K562 (cell line): Measurements from ENCODE around the gene SART1. TPM values are rescaled to one million over a fixed set of nuclear protein-coding genes. Genes with fewer than 3 reads are reported as not detected.
A peak's percentile ranks its signal among the peaks of the same experiment; 100 is the strongest.

Source experiments
- BDP1 ChIP-seq: IDR thresholded peaks from 3 replicates; pipeline ENCODE4 v1.6.1; 2011; ENCODE audit not compliant: insufficient read length, insufficient read depth
- CEBPB ChIP-seq: fragments of 450-650 bp; IDR thresholded peaks from 2 replicates; pipeline ENCODE4 v1.6.1; 2016; ENCODE audit warnings: missing genetic modification characterization, missing compliant biosample characterization
- CREM ChIP-seq: IDR thresholded peaks from 2 replicates; pipeline ENCODE4 v1.6.1; 2014; ENCODE audit warnings: antibody characterized with exemption, low read depth
- CTBP1 ChIP-seq: fragments of 450-650 bp; IDR thresholded peaks from 2 replicates; pipeline ENCODE4 v1.6.1; 2016; ENCODE audit warnings: borderline replicate concordance
- DDX20 ChIP-seq: fragments of 450-650 bp; IDR thresholded peaks from 2 replicates; pipeline ENCODE4 v1.6.1; 2016; ENCODE audit warnings: missing genetic modification characterization, low read depth, mild to moderate bottlenecking, missing compliant biosample characterization, moderate library complexity
- E2F3 ChIP-seq: fragments of 250-450 bp; sonication (Bioruptor Pico); IDR thresholded peaks from 2 replicates; pipeline ENCODE4 v1.4.0; 2020; ENCODE audit warnings: mild to moderate bottlenecking
- EHMT2 ChIP-seq: fragments of 450-650 bp; IDR thresholded peaks from 2 replicates; pipeline ENCODE4 v1.6.1; 2018; ENCODE audit warnings: antibody characterized with exemption
- GATAD2A ChIP-seq: fragments of 450-650 bp; IDR thresholded peaks from 2 replicates; pipeline ENCODE4 v1.6.1; 2017
- GTF2E2 ChIP-seq: fragments of 200-800 bp; sonication (Bioruptor generic); IDR thresholded peaks from 2 replicates; pipeline ENCODE4 v1.6.1; 2016; ENCODE audit warnings: missing genetic modification characterization, missing compliant biosample characterization
- ILF3 ChIP-seq: fragments of 450-650 bp; IDR thresholded peaks from 2 replicates; pipeline ENCODE4 v1.6.1; 2018; ENCODE audit warnings: antibody characterized with exemption, mild to moderate bottlenecking, moderate library complexity, borderline replicate concordance
- KLF13 ChIP-seq: fragments of 450-650 bp; IDR thresholded peaks from 2 replicates; pipeline ENCODE4 v1.6.1; 2016; ENCODE audit warnings: missing genetic modification characterization, low read depth, mild to moderate bottlenecking, missing compliant biosample characterization, moderate library complexity, borderline replicate concordance
- MAFK ChIP-seq: IDR thresholded peaks from 2 replicates; pipeline ENCODE4 v1.6.1; 2011; ENCODE audit warnings: low read length, improper control_type of control experiment
- PPARD ChIP-seq: fragments of 250-450 bp; sonication (Bioruptor Pico); IDR thresholded peaks from 2 replicates; pipeline ENCODE4 v1.8.0; 2022; ENCODE audit warnings: inconsistent platforms, mild to moderate bottlenecking, moderate library complexity
- RBFOX2 ChIP-seq: fragments of 200-400 bp; formaldehyde crosslinking; IDR thresholded peaks from 2 replicates; pipeline ENCODE4 v1.6.1; 2017; ENCODE audit warnings: low read depth, mild to moderate bottlenecking, low read length, moderate library complexity
- RBM14 ChIP-seq: fragments of 200-400 bp; formaldehyde crosslinking; IDR thresholded peaks from 2 replicates; pipeline ENCODE4 v1.6.1; 2018; ENCODE audit warnings: low read depth, mild to moderate bottlenecking, low read length, moderate library complexity, borderline replicate concordance; ENCODE audit not compliant: insufficient read depth
- SLC30A9 ChIP-seq: fragments of 250-450 bp; sonication (Bioruptor Pico); IDR thresholded peaks from 2 replicates; pipeline ENCODE4 v1.8.0; 2022; ENCODE audit warnings: mild to moderate bottlenecking, moderate library complexity
- SP1 ChIP-seq: sonication (generic); formaldehyde crosslinking; IDR thresholded peaks from 2 replicates; pipeline ENCODE4 v1.8.1; 2022; ENCODE audit warnings: mild to moderate bottlenecking, missing genetic modification reagents
- TARDBP ChIP-seq: fragments of 450-650 bp; IDR thresholded peaks from 2 replicates; pipeline ENCODE4 v1.6.1; 2016
- TCF7 ChIP-seq: sonication (generic); IDR thresholded peaks from 2 replicates; pipeline ENCODE4 v1.6.1; 2016; ENCODE audit warnings: antibody characterized with exemption, borderline replicate concordance
- ZBTB43 ChIP-seq: sonication (generic); formaldehyde crosslinking; IDR thresholded peaks from 2 replicates; pipeline ENCODE4 v1.8.0; 2023; ENCODE audit warnings: mild to moderate bottlenecking, missing genetic modification reagents
- ZFP30 ChIP-seq: fragments of 250-450 bp; sonication (Bioruptor Pico); IDR thresholded peaks from 2 replicates; pipeline ENCODE4 v1.8.0; 2022; ENCODE audit warnings: moderate library complexity, mild to moderate bottlenecking, inconsistent platforms, borderline replicate concordance
- ZFX ChIP-seq: sonication (generic); formaldehyde crosslinking; IDR thresholded peaks from 2 replicates; pipeline ENCODE4 v1.8.0; 2022; ENCODE audit warnings: mild to moderate bottlenecking, missing genetic modification reagents, moderate library complexity
- ZNF12 ChIP-seq: sonication (generic); formaldehyde crosslinking; IDR thresholded peaks from 2 replicates; pipeline ENCODE4 v1.4.0; 2020; ENCODE audit warnings: mild to moderate bottlenecking, missing genetic modification reagents
- ZSCAN29 ChIP-seq: fragments of 450-650 bp; IDR thresholded peaks from 2 replicates; pipeline ENCODE4 v1.6.1; 2017
- polyA plus RNA-seq, 8 experiments: library from polyadenylated mRNA; depleted of rRNA in 4 of 8; stranded (reverse) in 5 of 8; unstranded in 3 of 8; fragments of >200 nt; fragmentation: Nextera tagmentation in 2 of 8; fragmentation: Illumina TruSeq in 1 of 8; extraction: Ambion mirVana in 2 of 8; extraction: Trizol in 1 of 8; gene quantifications; 2 replicates each; pipeline versions ENCODE4 v1.2.1 to v1.2.3, GENCODE V29; 2011 to 2014; ENCODE audit warnings: inconsistent platforms in 1 of 8, missing spikeins in 1 of 8
- total RNA-seq, 7 experiments: library from RNA; depleted of rRNA in 6 of 7; stranded (reverse); fragments of >200 nt in 6 of 7; fragmentation: Illumina TruSeq in 2 of 7; extraction: Trizol in 2 of 7; gene quantifications; 2 replicates each; pipeline versions ENCODE4 v1.2.1 to v1.2.3, GENCODE V29; 2011 to 2021; ENCODE audit warnings: low replicate concordance in 1 of 7
- TF ChIP-seq, protein P1 (sequence below): fragments of 450-650 bp; IDR thresholded peaks from 2 replicates; pipeline ENCODE4 v1.6.1; 2016; ENCODE audit warnings: mild to moderate bottlenecking
- TF ChIP-seq, protein P2 (sequence below), 2 experiments: fragments of 200-800 bp in 1 of 2; sonication (Bioruptor generic) in 1 of 2; sonication (generic) in 1 of 2; formaldehyde crosslinking in 1 of 2; IDR thresholded peaks in 1 of 2; conservative IDR thresholded peaks in 1 of 2; 2 replicates each; pipeline versions ENCODE4 v1.5.0 to v1.6.1; 2016 to 2020; ENCODE audit warnings: missing compliant biosample characterization in 1 of 2, missing genetic modification characterization in 1 of 2, missing genetic modification reagents in 1 of 2

Gene SART1
- total and polyA plus RNA-seq, 9 of the 15 experiments (the other 6 are each of a cell fraction or from before 2014, with no cell fraction given), result 4.8 to 84.1 (median 31.7) TPM

DNA sequence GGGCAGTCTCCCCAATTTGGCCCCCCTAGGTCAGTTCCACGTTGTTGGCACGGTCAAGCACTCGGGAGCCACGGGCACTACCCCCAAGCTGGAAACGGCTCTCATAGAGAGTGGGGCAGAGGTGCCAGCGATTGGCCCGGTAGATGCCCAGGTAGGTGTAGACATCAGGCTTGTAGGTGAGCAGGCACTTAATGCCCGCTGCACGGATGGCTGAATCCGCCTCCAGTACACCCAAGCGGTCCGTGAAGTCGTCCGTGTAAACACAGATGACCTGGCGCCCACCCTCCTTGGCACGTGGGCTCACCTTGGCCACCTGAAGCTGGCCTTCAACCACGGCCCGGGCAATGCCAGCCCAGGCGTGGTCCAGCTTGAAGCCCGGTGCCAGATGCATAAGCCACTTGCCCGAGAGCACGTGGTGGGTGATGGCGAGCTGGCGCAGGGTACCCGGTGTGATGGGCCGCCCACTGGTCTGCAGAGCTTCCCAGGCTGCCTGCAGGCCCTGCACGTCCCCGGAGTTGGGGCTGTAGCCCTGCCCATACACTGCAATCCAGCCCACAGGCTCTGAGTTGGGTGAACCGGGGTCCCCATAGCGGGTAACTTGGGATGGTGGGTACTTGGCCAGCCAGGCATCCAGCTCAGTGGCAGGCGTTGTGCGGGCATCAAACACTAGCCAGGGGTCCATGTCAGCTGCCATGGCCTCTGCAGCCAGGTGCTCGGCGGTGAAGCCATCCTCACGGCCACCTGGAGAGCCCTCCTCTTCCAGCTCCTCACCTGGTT, 43.9 kb upstream of the SART1 start (continued):
- no peak for TF ChIP-seq BDP1
- no peak for TF ChIP-seq CREM
- TF ChIP-seq ZFP30, result no peak
- TF ChIP-seq TCF7, result no peak
- TF ChIP-seq ZNF12, result no peak
- TF ChIP-seq, protein P1, sequence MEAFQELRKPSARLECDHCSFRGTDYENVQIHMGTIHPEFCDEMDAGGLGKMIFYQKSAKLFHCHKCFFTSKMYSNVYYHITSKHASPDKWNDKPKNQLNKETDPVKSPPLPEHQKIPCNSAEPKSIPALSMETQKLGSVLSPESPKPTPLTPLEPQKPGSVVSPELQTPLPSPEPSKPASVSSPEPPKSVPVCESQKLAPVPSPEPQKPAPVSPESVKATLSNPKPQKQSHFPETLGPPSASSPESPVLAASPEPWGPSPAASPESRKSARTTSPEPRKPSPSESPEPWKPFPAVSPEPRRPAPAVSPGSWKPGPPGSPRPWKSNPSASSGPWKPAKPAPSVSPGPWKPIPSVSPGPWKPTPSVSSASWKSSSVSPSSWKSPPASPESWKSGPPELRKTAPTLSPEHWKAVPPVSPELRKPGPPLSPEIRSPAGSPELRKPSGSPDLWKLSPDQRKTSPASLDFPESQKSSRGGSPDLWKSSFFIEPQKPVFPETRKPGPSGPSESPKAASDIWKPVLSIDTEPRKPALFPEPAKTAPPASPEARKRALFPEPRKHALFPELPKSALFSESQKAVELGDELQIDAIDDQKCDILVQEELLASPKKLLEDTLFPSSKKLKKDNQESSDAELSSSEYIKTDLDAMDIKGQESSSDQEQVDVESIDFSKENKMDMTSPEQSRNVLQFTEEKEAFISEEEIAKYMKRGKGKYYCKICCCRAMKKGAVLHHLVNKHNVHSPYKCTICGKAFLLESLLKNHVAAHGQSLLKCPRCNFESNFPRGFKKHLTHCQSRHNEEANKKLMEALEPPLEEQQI, result no peak
- no peak for TF ChIP-seq MAFK
- TF ChIP-seq GATAD2A, result no peak
- no peak for TF ChIP-seq ILF3
- no peak for TF ChIP-seq TARDBP
- TF ChIP-seq ZSCAN29, result no peak
- TF ChIP-seq PPARD, result no peak
- TF ChIP-seq CEBPB, result no peak
- TF ChIP-seq SP1 (CRISPR knock-in tag), result no peak
- TF ChIP-seq ZBTB43 (CRISPR knock-in tag), result no peak
- TF ChIP-seq RBFOX2, result peak; percentile 66
- TF ChIP-seq GTF2E2 (tag), result 0 out of 2 replicates have a peak, but pooled peaks have one; percentile 7
- no peak for TF ChIP-seq ZFX
- TF ChIP-seq, protein P2, sequence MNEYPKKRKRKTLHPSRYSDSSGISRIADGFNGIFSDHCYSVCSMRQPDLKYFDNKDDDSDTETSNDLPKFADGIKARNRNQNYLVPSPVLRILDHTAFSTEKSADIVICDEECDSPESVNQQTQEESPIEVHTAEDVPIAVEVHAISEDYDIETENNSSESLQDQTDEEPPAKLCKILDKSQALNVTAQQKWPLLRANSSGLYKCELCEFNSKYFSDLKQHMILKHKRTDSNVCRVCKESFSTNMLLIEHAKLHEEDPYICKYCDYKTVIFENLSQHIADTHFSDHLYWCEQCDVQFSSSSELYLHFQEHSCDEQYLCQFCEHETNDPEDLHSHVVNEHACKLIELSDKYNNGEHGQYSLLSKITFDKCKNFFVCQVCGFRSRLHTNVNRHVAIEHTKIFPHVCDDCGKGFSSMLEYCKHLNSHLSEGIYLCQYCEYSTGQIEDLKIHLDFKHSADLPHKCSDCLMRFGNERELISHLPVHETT (CRISPR knock-in tag; conservative IDR thresholded peaks at IDR 0.05 in 1 of 2, IDR thresholded peaks at IDR 0.05 in 1 of 2), result no peak
- TF ChIP-seq SLC30A9 (CRISPR knock-in tag), result no peak
- no peak for TF ChIP-seq EHMT2
- no peak for TF ChIP-seq DDX20 (tag)
- TF ChIP-seq E2F3 (CRISPR knock-in tag), result no peak
- no peak for TF ChIP-seq KLF13 (tag)
- TF ChIP-seq CTBP1, result no peak
- TF ChIP-seq RBM14, result 0 out of 2 replicates have a peak, but pooled peaks have one; percentile 82
- TF ChIP-seq, all 486 proteins: peak for 7
